Suprapubic skin (tissue), 4 donors: ENCODE data around the gene HOTAIR. TPM values are rescaled to one million over a fixed set of nuclear protein-coding genes. Genes with fewer than 3 reads are reported as not detected.

Experiments
- DNase-seq, 2 donors: peaks; one replicate each; pipeline ENCODE4 v3.0.0-alpha.2; 2019; ENCODE audit warnings: low spot score in 2 of 2
- H3K27ac ChIP-seq: fragments of 200-600 bp; sonication (generic); one replicate; pipeline ENCODE4 v1.5.1; 2019
- H3K27me3 ChIP-seq: fragments of 200-600 bp; sonication (generic); one replicate; pipeline ENCODE4 v1.5.1; 2019
- H3K36me3 ChIP-seq: fragments of 200-600 bp; sonication (generic); one replicate; pipeline ENCODE4 v1.5.1; 2019
- H3K4me1 ChIP-seq: fragments of 200-600 bp; sonication (generic); one replicate; pipeline ENCODE4 v1.5.1; 2019
- H3K4me3 ChIP-seq: fragments of 200-600 bp; sonication (generic); one replicate; pipeline ENCODE4 v1.5.1; 2019; ENCODE audit warnings: mild to moderate bottlenecking
- H3K9me3 ChIP-seq: fragments of 200-600 bp; sonication (generic); one replicate; pipeline ENCODE4 v1.5.1; 2019
- EP300 ChIP-seq: sonication (generic); formaldehyde crosslinking; IDR thresholded peaks from one replicate; pipeline ENCODE4 v1.6.1; 2017; ENCODE audit warnings: antibody characterized with exemption
- POLR2A ChIP-seq, 2 donors: fragments of 450-650 bp; IDR thresholded peaks; one replicate each; pipeline ENCODE4 v1.6.1; 2017; ENCODE audit warnings: antibody characterized with exemption in 2 of 2, mild to moderate bottlenecking in 2 of 2, moderate library complexity in 2 of 2
- POLR2AphosphoS5 ChIP-seq, 3 donors: sonication (generic); formaldehyde crosslinking; IDR thresholded peaks; one replicate each; pipeline ENCODE4 v1.6.1; 2017; ENCODE audit warnings: antibody characterized with exemption in 3 of 3
- WGBS: methylation state at CpG from one replicate; pipeline ENCODE4 v1.1.5; 2018; 5-methylcytosine and 5-hydroxymethylcytosine counted together
- total RNA-seq, 4 donors: library from RNA; depleted of rRNA; stranded (reverse); fragments of >200 nt; gene quantifications; one replicate each; pipeline ENCODE4 v1.1.0, GENCODE V29; 2016
- TF ChIP-seq, protein P1 (sequence below), 2 donors: fragments of 200-600 bp in 1 of 2; fragments of 450-650 bp in 1 of 2; sonication (generic) in 1 of 2; IDR thresholded peaks; one replicate each; pipeline ENCODE4 v1.5.1; 2016 to 2019; ENCODE audit warnings: antibody characterized with exemption in 2 of 2, mild to moderate bottlenecking in 1 of 2, moderate library complexity in 1 of 2

Gene HOTAIR
- total RNA-seq, 4 donors from 2014 or later = 1.4 to 15.7 (median 10.7) TPM

DNA sequence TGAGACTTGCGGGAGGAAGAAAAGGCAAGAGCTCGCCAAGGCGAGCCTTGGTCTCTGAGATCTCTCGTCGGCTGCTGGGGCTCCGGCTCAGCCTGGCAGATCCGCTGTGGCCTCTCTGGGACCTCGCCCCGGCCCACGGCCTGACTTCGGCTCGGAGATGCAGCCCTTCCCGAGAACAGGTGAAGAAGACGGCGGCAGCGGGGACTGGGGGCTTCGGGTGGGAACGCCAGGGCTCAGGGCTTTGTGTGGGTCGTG, 19.2 kb upstream of the HOTAIR start:
- H3K27ac ChIP-seq = peak overlapping the region; percentile 98
- 10% methylated on average over 19 of the region's 19 CpGs for WGBS

DNA sequence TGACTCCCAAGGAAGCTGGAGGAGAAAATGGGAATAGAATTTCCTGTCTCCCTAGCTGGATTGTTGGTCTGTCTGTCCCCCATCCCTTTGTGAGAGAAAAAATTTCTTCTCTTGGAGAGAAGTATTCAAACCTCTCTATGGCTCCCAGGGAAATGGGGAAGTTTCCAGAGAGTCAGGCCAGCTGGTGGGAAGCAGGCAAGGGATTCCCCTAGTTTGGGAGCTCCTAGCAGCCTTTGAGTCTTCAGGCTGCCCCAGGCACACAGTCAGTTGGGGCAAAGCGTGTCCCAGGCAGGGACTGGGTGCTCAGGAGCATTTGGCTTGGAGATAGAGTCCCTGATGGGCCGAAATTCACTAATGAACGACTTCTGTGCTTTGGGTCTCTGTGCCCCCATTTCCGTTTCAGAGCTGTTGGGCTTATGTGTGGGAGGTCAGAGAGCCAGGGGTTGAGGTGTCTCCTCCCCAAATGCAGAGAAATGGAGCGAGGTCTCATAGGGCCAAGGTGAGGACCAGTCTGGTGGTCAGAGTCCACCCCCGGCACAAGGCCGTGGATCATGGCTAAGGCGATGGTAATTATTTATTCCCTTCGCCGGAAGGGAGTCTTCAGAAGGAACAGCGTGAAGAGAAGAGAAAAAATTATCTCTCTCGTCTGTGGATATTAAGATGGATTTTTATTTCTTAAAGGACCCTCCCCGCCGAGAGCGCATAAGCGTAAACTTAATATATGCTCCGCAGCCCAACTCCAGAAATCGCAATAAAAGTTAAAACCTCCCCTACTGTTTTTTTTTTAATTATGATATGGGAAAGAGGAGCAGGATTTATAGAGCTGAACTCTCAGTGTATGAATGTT, 18.6 kb upstream of the HOTAIR start:
- peaks cover 17% of the 10 kb centered on the region for H3K27me3 ChIP-seq
- H3K4me3 ChIP-seq = peak overlapping the region; percentile 67
- WGBS = 47% methylated on average over 17 of the region's 18 CpGs
- no peak for DNase-seq
- no peaks in the 10 kb centered on the region for H3K36me3 ChIP-seq
- H3K27ac ChIP-seq = peak overlapping the region; percentile 98
- no peaks in the 10 kb centered on the region for H3K9me3 ChIP-seq
- no peak for TF ChIP-seq POLR2AphosphoS5 (IDR thresholded peaks at IDR 0.05)
- TF ChIP-seq, protein P1, sequence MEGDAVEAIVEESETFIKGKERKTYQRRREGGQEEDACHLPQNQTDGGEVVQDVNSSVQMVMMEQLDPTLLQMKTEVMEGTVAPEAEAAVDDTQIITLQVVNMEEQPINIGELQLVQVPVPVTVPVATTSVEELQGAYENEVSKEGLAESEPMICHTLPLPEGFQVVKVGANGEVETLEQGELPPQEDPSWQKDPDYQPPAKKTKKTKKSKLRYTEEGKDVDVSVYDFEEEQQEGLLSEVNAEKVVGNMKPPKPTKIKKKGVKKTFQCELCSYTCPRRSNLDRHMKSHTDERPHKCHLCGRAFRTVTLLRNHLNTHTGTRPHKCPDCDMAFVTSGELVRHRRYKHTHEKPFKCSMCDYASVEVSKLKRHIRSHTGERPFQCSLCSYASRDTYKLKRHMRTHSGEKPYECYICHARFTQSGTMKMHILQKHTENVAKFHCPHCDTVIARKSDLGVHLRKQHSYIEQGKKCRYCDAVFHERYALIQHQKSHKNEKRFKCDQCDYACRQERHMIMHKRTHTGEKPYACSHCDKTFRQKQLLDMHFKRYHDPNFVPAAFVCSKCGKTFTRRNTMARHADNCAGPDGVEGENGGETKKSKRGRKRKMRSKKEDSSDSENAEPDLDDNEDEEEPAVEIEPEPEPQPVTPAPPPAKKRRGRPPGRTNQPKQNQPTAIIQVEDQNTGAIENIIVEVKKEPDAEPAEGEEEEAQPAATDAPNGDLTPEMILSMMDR (IDR thresholded peaks at IDR 0.05) = no peak
- TF ChIP-seq EP300 = no peak
- TF ChIP-seq POLR2A (IDR thresholded peaks at IDR 0.05) = no peak
- H3K4me1 ChIP-seq = peaks cover 92% of the 10 kb centered on the region

More for the DNA sequence above, 19.2 kb upstream of the HOTAIR start:
- TF ChIP-seq POLR2A (IDR thresholded peaks at IDR 0.05) (no peak), EP300 (no peak), POLR2AphosphoS5 (IDR thresholded peaks at IDR 0.05) (no peak)
- TF ChIP-seq, protein P1 (IDR thresholded peaks at IDR 0.05) = no peak
- H3K36me3 ChIP-seq = no peaks in the 10 kb centered on the region
- H3K4me1 ChIP-seq = peaks cover 92% of the 10 kb centered on the region
- peaks cover 15% of the 10 kb centered on the region for H3K27me3 ChIP-seq
- H3K4me3 ChIP-seq = peak overlapping the region; percentile 67
- no peaks in the 10 kb centered on the region for H3K9me3 ChIP-seq
- no peak for DNase-seq

DNA sequence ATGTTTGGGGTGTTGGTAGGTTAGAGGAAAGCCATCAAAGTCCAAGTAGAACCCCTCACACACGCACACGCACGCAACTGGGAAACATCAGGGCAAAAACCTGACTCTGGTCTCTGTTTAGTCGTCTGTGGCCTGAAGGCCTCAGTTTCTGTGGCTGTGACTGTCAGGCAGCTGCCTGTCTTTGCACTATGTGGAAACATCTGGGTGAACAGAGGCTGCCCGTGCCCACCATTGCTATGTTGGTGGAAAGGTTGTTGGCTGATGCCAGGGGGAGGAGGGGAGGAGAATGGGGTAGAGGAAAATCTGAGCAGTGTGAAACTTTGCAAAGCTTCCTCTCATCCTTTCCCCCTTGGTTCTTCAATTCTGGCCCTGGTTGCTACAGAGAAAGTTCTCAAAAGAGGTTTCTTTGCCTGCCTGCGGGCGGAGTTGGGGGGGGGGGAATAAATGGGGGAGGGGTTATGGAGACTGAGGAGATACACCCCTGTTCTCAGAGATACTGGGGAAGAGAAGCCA, 17.7 kb upstream of the HOTAIR start:
- no peak for DNase-seq
- no peak overlapping the region for H3K4me3 ChIP-seq
- peak overlapping the region; percentile 98 for H3K27ac ChIP-seq
- H3K4me1 ChIP-seq = peaks cover 92% of the 10 kb centered on the region
- WGBS = 49% methylated on average over 7 of the region's 7 CpGs
- H3K27me3 ChIP-seq = peaks cover 22% of the 10 kb centered on the region
- TF ChIP-seq POLR2A (IDR thresholded peaks at IDR 0.05) = no peak
- no peak for TF ChIP-seq POLR2AphosphoS5 (IDR thresholded peaks at IDR 0.05)
- TF ChIP-seq, protein P1 (IDR thresholded peaks at IDR 0.05) = no peak
- no peak for TF ChIP-seq EP300
- H3K36me3 ChIP-seq = no peaks in the 10 kb centered on the region
- no peaks in the 10 kb centered on the region for H3K9me3 ChIP-seq

DNA sequence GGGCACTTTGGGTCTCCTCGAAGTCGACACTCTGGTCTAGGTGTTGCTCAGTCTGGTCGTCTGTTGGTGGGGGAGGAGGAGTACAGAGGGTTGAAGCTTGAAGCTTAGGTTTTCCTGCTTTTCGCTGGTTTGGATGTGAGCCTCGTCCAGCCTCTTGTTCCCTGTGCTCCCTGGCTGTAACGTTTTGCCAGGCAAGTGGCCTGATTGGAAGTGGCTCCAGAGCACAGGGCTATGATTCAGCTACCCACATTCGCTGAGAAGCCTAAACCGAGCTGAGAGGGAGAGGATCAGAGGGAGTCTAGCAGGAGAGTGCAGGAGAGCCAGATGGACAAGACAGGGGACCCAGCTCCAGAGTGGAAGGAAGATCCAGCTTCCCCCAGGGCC, 16.3 kb upstream of the HOTAIR start:
- WGBS = 21% methylated on average over 8 of the region's 8 CpGs
- H3K27me3 ChIP-seq = peaks cover 27% of the 10 kb centered on the region
- no peaks in the 10 kb centered on the region for H3K36me3 ChIP-seq
- peak overlapping the region; percentile 98 for H3K27ac ChIP-seq
- H3K4me3 ChIP-seq = peak overlapping the region; percentile 37
- no peaks in the 10 kb centered on the region for H3K9me3 ChIP-seq
- peak in 1 of 2 donors; percentile 78 for DNase-seq
- peaks cover 92% of the 10 kb centered on the region for H3K4me1 ChIP-seq
- TF ChIP-seq POLR2A (IDR thresholded peaks at IDR 0.05) (peak in 1 of 2 donors; percentile 38), POLR2AphosphoS5 (IDR thresholded peaks at IDR 0.05) (peak in 1 of 3 donors; percentile 31)
- TF ChIP-seq, protein P1 (IDR thresholded peaks at IDR 0.05) = no peak

DNA sequence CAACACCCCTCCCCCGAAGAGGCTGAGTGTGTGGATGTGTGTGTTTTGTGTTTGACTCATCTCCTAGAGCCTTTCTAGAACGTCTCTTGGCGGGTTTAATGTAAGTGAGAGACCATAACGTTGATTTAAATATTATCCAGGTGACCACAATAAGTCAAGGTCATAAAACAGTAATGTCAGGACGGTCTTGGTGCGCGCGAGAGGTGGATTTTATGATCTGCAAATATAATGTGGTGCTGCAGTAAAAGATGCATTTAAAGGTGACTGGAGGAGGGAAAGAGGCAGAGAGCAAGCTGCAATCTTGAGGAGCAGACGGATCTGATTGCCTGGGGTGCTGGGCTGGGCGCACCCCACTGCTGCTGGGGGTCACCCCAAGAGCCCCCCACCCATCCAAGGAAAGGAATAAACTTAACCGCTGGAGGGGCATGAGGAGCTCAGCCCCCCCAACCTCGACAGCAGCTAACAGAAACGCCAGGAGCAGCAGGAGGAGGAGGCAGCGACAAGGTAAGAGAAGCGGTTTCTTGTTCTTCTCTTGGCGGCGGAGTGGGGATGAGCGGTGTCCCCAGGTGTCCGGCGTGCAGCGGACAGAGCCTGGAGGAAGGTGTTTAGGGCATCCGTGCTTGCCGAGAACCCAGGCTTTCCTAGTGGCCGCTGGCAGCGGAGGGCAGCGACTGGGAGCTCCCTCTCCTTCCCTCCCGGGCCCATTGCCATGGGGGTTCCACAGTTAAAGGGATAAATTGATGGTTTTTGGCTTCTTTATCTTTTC, 15.7 kb upstream of the HOTAIR start:
- 38% methylated on average over 23 of the region's 27 CpGs for WGBS

More for the DNA sequence above, 15.7 kb upstream of the HOTAIR start:
- Histone ChIP-seq H3K36me3 (no peaks in the 10 kb centered on the region), H3K9me3 (no peaks in the 10 kb centered on the region), H3K27me3 (peaks cover 33% of the 10 kb centered on the region), H3K4me1 (peaks cover 94% of the 10 kb centered on the region), H3K4me3 (peak overlapping the region; percentile 37), H3K27ac (peak overlapping the region; percentile 98)
- TF ChIP-seq POLR2AphosphoS5 (IDR thresholded peaks at IDR 0.05) (no peak), EP300 (no peak), POLR2A (IDR thresholded peaks at IDR 0.05) (no peak)
- TF ChIP-seq, protein P1 (IDR thresholded peaks at IDR 0.05) = no peak
- DNase-seq = no peak
